Vagina (tissue), 2 donors: ENCODE results near the gene PLXNA1.

Experiments used
- CTCF ChIP-seq, 3 experiments: fragments of 450-650 bp in 2 of 3; fragments of 200-600 bp in 1 of 3; sonication (generic) in 1 of 3; IDR thresholded peaks; one replicate each; pipeline ENCODE4 v1.5.1; 2017 to 2019; ENCODE audit warnings: antibody characterized with exemption in 3 of 3, mild to moderate bottlenecking in 2 of 3, moderate library complexity in 2 of 3
- POLR2A ChIP-seq, 2 donors: fragments of 450-650 bp; IDR thresholded peaks; one replicate each; pipeline ENCODE4 v1.6.1; 2017; ENCODE audit warnings: antibody characterized with exemption in 2 of 2, mild to moderate bottlenecking in 2 of 2, moderate library complexity in 2 of 2
- POLR2AphosphoS5 ChIP-seq, 2 donors: sonication (generic); formaldehyde crosslinking; IDR thresholded peaks; one replicate each; pipeline ENCODE4 v1.9.0; 2017; ENCODE audit warnings: antibody characterized with exemption in 2 of 2, mild to moderate bottlenecking in 2 of 2, low read depth in 1 of 2; ENCODE audit not compliant: insufficient read depth in 1 of 2

GRCh38 chr3:127020543-127020942, 37.6 kb downstream of the PLXNA1 start:
- TF ChIP-seq POLR2AphosphoS5 (IDR thresholded peaks at IDR 0.05; ENCODE audit: insufficient read depth in 1 of 2, low read depth in 1 of 2) (no peak), POLR2A (IDR thresholded peaks at IDR 0.05) (no peak), CTCF (IDR thresholded peaks at IDR 0.05) (no peak)
